ENCODE data around the gene GOLGA6L10.
A peak's percentile ranks its signal among the peaks of the same experiment; 100 is the strongest.
"Not testable (repeated sequence)": the region's sequence is repeated elsewhere in the genome, so short reads cannot be mapped to it uniquely, and the experiment has no call there.

The GOLGA6L10 gene

DNA sequence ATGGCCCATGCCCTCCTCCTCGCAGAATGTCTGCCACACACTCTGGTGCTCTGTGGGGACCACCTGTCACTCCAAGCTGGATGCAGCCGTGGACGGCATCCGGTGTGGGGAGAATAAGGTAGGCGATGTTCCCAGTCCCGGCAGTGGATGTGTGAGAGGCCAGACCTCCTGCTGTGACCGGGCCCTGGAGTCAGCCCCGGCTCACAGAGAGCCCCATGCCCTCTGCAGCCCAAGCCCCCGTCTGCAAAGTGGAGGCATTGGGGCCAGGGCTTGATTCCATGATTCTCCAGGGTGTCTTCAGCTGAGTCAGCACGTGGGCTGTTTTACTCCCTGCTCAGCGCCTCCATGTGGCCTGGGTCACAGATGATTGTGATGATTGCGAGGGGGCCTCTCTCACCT, 32.2 kb downstream of the GOLGA6L10 start:
- DNase-seq: no peak

DNA sequence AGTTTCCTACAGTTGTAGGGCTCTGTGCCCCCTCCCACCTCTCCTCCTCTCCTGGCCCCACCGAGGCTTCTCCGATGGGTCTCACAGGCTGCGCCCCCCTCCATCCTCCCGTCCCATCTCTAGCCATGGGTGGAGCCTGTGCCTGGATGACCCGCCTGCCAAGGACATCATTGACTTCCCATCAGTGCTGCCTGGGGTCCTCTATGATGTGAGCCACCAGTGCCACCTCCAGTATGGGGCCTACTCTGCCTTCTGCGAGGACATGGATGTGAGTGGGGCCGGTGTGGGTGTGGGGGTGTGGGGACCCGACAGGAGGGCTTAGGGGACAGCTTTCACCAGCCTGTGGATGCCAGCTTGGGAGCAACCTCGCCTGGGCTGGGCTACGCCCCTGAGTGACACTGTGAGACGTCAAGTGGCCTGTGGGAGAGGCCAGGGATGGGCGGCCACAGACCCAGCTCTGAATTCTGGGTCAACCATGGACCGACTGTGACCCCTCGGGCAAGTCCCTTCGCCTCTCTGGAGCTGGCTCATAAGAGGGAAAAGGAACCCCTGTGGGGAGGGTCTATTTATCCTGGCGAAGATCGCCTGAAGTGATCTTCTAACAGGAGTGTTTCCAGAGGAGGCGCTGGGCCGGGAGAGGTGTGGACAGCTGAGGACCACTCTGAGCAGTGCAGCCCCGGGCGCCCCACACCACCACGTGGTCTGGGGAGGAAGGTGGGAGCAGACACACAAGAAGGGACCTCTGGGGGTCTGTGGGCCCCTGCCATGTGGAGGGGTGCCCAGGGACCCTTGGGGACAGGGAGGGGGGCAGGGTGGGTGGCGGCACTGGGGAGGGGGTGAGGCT, 32.8 kb downstream of the GOLGA6L10 start:
- not testable (repeated sequence) for DNase-seq

DNA sequence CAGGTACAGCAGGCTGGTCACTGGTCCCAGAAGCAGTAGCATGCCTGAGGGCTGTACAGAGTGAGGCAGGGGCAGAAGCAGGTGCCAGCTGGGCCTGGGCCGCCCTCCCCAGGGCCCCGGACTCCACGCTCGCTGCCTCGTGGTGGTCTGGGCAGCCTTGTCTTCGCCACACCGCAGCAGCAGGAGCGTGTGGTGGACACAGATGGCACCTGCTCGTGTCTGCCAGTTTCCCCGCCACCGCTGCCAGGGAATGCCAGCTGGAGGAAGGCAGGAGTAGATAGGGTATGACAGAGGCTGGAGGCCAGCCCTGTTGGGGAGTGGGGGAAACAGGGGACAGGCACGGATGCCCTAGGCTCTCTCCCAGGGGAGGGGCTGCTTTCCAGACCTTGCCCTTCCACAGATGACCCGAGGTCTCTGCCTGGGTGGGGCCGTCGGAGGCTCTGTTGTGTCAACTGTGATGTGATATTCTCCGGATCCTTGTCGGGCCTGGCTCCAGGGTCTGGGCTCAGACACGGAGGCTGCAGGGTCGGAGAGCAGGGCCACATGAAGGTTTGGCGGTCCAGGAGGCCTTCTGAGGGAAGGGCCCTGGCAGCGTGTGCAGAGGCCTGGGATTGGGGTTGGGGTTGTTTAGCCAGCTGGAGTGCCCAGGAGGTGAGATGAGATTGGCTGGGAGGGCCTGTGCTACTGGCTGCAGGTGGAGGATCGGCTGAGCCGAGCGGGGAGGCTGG, 33.6 kb downstream of the GOLGA6L10 start:
- no peak for DNase-seq

DNA sequence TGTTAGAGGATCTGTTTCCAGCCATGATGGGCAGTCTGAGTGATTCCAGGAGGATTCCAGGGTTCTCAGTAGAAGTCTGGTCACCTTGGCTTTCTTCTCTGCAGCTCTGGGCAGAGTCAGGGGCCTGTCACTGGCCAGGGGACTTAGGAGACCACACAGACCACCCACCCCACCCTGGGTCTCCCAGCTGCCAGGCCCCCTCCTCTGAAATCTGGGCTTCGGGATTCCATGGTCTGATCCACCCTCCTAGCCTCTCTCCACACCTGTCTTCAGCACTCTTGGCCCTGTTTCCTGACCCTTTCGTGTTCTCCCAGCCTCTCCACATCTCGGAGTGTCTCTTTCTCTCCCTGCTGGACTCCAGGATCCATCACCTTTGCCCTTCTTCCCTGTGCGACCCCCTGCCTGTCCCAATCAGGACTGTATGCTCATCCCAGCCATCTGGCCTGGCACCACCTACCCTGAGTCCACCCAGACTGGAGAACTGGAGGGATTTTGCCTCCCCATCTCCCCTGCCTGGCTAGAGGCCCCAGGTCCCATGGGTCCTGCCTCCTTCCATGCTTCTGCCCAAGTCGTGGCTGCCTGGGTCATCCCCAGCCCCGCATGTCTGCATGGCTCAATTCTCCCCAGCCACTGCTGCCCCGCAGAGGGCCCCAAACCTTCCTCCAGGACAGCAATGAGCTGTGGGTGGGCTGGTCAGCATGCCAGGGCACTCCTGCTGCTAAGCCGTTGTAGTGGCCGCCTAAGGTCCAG, 34.3 kb downstream of the GOLGA6L10 start:
- no peak for DNase-seq

DNA sequence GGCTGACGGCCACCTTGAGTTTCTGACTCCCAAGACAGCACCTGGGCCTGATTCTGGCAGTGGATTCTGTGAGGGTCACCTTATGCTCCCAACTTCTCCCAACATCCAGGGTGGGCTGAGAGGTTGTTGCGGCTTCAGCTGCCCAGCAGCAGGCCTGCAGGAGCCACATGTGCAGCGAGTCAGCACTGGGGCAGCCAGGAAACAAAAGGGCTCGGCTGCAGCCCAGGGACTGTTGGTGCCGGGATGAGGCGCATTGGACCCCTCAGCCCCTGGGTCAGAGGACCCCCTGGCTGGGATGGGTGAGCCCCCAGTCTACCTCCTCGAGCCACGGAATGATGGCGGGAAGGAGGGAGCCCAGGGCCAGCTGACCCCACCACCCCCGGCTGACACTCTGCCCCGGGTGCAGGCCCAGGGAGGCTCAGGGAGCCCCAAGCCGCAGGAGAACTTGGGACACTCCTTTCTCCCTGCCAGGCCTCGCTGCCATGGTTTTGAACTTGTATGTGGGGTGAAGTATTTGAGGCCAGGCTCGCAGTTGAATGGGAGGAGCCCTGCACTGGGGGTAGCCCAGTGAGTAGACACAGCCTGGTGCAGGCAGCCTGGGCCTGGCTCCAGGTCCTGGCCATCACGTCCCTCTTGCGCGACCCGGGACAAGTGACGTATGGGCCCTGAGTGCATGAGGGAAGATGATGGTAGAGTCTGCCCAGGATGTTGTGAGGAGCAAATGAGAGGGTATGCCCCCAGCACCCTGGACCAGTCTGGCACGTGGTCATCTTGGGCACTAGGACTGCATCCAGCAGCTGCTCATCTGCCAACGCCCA, 35.1 kb downstream of the GOLGA6L10 start:
- DNase-seq: not testable (repeated sequence)

DNA sequence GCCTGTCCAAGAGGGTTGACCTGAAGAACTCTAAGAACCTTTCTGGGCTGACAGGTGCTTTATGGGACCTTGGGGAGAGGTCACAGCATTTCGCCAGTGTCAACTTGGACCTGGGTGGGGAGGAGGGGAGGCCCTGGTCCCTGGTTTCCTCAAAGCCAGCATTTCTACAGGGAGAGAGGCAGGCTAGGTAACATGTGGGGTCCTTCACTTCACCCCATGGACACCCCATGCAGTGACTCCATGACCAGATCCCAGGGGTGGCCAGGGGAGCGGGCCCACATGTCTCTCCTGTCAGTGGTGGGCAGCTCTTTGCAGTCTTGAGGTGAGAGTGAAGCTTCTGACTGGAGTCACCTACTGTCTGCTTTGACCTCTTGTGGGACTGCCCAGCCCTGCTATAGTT, 35.8 kb downstream of the GOLGA6L10 start:
- no peak for DNase-seq

DNA sequence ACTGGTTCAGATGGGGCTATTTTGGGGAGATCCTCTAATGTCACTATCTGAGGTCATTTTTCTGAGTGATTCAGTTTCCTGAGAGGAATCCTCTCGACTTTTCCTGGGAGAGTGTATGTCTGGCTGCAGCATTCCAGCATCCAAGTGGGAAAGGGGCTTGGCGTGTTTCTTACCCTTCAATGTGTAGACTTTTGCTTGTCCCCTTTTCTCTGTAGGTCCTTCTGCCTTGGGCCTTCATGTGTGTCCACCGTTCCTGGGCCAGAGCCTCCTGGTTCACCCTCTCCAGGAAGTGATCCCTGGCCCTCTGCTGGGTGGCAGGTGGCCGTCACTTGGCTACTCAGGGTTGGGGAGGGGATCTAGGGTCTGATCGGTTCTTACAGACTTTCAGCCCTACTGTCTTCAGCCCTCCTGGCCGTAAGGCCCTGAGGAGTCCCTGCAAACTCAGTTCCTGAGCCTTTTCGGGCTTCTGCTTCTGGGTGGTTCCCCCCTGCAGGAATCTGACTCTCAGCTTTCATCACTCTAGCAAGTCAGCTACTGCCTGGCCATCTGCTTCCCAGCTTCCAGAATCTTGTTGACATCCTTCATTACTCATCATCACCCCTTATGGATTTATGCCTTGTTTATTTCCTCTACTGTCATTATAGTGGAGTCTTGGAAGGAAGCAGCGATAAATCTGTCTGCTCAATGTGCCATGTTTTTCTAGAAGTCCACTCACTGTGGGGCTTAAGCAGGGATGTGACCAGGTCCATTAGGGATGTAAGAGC, 36.5 kb downstream of the GOLGA6L10 start:
- DNase-seq: peak; percentile 8

DNA sequence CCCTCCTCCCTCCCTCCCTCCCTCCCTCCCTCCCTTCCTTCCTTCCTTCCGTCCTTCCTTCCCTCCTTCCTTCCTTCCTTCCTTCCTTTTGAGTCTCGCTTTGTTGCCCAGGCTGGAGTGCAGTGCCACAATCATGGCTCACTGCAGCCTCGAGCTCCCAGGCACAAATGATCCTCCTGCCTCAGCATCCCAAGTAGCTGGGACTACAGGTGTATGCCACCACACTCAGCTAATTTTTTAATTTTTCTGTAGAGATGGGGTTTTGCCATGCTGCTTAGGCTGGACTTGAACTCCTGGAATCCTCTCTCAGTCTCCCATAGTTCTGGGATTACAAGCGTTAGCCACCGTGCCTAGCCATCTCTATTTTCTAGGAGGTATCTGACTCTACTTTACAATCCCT, 38.0 kb downstream of the GOLGA6L10 start:
- DNase-seq: not testable (repeated sequence)

DNA sequence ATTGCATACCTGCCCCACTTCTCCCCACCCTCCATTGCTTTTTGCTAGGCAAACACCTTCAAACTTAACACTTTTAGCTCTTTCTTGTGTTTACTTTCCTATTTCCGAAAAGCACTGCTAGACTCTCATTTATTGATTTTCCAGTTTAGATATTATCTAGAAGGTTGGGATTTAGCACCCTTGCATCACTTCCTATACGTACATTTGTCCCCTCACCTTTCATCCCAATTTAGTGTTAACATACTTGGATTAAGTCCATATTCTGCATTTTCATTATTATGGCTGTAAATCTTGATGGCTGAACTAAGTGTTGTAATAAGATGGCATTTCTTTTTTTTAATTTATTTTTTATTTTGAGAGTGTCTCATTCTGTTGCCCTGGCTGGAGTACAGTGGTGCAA, 39.5 kb downstream of the GOLGA6L10 start:
- DNase-seq: no peak

DNA sequence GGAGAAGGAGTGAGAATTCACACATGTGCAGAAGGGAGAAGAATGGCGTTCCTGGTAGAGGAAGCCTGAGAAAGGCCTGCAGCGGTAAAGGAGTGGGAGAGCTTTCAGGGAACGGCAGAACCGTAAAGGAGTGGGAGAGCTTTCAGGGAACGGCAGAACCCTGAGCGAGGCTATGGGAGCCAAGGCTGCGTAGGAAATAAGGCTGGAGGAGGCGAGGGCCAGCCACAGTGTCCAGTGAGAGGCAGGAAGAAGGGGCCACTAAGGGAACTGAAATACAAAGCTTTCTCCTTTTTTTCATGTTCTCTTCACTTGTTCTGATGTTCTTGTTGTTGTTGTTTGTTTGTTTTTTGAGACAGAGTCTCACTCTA, 41.6 kb downstream of the GOLGA6L10 start:
- no peak for DNase-seq

DNA sequence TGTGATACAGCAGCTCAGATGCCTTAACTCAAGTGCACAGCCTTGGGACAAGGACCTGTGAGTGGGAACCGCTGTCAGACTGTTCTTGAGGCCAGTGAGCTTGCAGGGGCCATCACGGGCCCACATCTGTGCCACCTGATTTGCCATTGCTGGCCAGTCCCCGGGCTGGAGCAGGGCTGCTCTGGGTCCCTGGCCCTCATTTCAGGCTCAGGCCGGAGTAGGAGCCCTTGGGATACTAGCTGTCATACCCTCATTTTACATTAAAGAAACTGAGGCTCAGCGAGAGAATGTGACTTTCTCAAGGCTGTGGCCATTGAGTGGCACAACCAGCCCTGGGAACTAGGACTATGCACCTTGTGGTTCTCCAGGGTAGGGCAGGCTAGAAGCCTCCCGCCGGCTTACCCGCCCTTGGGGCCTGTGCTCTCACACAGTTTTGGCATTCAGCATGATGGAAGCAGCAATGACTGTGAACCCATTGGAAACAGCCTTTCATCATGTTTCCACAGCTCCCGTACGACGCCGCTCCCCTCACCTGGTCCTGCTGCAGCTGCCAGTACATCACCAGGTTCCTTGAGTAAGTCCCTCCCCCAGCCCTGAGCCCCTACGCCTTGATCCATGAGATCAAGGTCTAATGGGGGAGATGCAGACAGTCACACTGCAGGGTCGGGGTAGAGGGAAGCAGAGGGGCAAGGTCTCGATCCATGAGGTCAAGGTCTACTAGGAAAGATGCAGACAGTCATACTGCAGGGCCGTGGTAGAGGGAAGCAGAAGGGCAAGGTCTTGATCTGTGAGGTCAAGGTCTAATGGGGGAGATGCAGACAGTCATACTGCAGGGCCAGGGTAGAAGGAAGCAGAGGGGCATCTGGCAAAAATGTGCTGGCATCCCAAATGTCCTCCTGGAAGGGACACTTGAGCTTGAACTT, 42.2 kb downstream of the GOLGA6L10 start:
- no peak for DNase-seq

DNA sequence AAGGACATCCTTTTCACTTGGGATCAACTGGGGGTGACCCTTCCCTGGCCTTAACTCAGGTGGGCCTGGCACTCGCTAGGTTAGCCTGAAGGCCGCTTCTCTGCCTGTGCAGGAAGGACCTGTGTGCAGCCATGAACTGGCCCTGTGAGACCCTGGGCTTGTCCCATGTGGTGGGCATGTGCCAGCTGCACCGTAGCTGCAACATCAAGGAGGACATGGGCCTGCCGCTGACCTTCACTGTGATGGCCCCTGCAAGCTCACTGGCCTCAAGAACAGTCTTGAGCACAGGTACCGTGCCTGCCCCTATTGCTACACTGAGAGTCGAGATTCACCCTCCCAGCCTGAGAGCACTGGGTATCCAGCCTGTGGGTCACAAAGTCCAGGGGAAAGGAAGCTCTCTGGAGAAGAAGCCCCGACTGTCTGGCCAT, 43.6 kb downstream of the GOLGA6L10 start:
- no peak for DNase-seq

DNA sequence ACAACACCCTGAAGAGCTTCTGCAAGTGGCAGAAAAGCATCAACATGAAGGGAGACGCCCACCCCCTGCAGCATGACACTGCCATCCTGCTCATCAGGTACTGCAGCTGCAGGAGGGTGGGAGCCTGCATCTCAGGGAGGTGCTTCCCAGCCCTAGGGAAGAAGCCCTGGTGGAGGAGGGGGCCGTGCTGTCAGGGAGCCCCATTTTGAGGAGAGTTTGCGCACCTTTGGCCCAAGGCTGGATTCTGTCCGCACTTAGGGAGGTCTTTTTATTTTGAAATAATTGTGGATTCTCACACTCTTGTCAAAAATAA, 44.5 kb downstream of the GOLGA6L10 start:
- DNase-seq: no peak

DNA sequence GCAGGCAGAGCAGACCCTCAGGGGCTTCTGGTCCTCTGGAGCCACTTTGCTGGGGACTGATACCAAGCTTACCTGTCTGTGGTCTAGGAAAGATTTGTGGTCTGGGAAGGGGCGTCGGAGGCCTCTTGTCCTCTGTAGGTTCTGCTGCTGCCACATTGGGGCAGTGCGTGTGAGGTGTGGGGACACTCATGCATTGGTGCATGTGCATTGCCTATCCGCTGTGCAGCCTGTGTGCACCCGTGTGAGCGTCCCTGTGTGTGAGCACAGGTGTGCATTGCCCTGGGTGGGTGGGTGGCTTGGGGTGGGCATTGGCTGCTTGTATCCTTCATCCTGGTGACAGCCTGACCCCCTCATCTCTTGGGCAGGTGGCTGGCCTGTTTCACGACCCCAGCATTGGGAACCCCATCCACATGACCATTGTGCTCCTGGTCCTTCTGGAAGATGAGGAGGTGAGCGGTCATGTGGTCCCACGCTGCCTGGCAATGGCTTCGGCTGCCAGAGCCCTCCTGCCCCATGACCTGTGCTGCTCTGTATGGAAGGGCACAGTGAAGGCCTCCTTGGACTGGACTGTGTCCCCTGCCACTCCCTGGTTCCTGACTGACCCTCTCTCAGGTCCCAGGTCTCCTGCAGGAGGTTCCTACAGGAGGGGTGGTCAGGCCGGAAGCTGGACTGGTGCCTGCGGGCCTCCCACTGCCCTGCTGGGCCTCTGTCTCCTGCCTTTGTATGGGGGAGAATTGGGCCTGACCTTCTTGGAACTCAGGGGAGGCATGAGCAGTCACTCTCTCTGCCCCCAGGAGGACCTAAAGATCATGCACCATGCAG, 45.1 kb downstream of the GOLGA6L10 start:
- no peak for DNase-seq

DNA sequence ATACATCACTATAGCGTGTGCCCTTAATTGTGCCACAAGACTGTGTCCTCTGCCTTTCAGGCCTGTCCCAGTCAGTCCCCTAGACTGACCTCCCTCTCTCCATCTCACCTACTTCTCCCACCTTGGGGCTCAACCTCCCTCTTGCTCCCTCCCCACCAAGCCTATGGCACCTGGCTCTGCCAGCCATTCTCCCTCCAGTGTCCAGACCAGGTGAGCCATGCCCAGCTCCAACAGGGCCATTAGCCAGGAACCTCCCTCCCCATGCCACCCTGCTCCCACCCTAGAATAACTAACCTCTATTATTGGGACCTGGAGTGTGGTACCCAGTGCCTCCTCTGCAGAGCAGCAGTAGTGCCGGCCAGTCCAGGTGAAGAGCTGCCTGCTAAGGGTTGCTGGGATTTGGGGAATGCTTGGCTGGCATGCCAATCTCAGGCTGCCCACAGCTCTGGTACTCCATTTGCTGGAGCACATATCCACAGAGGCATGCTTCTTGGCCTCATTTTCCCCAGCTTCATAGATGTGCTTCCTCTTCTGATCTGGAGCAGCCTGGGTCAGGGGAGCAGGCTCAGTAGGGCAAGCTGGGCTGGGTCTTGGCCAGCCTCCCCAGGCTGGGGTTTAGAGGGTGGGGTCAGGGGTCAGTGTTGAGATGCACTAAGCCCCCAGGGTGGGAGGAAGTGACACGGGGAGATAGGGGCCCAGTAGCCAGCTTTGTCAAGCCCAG, 47.8 kb downstream of the GOLGA6L10 start:
- DNase-seq: no peak

DNA sequence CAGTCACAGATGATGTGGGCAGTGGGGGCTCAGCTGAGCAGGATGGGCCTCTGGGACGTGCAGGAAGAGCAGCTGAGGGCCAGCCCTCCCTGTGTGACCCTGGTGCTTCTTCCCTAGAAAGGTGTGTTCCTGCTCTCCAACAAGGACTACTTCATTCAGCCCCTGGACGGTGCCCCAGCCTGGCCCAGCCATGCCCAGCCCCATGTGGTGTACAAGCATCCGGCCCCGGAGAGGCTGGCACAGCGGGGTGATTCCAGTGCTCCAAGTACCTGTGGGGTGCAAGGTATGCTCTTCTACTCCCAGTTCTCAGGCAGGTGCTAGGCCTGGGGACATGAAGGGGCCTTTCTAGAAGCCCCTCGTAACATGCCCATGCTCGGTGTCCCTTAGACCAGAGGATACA, 48.4 kb downstream of the GOLGA6L10 start:
- no peak for DNase-seq

DNA sequence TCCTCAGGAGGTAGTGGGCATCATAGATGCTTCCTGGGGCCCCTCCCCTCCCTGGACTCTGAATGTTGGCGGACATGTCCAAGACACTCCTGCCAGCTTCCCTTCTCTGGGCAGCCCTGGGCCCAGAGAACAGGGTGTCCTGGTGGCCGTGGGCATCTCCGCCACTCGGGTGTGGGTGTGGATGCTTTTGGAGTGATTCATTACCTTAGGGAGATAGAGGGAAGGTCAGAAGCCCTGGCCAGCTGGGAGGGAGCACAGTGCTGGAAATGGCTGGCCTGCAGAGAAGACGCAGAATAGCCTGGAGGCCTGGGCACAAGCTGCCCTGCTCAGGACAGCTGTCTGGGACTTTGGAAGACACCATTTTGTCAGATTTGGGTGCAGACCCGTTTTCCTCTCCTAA, 48.9 kb downstream of the GOLGA6L10 start:
- DNase-seq: not testable (repeated sequence)

DNA sequence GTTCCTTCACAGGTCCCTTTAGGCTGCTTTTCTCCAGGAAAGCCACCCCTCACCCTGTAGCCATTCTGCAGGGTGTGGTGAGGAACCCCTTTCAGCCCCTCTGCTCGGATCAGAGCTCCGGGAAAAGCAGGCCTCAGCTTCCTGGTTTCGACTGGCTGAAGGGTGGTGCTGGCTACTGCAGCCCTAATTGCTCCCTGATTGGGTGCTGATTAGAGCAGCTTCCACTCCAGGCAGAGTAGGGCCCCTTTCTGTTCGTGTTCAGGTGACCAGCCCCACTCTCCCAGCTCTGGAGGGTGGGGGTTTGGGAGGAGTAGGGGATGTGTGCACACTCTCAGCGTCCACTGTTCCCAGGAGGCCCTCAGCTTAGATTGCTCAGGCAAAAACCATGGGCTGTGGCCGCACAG, 49.8 kb downstream of the GOLGA6L10 start:
- not testable (repeated sequence) for DNase-seq

DNA sequence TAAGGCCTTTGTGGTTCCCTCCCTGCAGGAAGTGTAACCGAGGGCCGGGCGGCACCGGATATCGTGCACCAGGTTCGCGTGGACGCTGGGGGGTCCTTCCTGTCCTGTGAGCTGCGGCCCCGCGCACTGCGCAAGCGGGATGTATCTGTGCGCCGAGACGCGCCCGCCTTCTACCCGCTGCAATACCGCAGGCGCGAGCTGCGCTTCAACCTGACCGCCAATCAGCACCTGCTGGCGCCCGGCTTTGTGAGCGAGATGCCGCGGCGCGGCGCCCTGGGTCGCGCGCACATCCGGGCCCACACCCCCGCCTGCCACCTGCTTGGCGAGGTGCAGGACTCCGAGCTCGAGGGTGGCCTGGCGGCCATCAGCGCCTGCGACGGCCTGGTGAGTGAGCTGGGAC, 50.8 kb downstream of the GOLGA6L10 start:
- DNase-seq: no peak
